Right atrium auricular region (tissue), 2 donors: ENCODE data around the gene CYTL1. TPM values are rescaled to one million over a fixed set of nuclear protein-coding genes. Genes with fewer than 3 reads are reported as not detected.

Experiments
- DNase-seq: peaks from one replicate; pipeline ENCODE4 v3.0.0-alpha.2; 2019; ENCODE audit warnings: low spot score
- H3K27ac ChIP-seq, 2 donors: fragments of 200-600 bp; sonication (generic); 1 replicate in 1 of 2; 2 replicates in 1 of 2; pipeline ENCODE4 v1.5.1; 2016 to 2019
- H3K27me3 ChIP-seq, 2 donors: fragments of 200-600 bp; sonication (generic); one replicate each; pipeline versions ENCODE4 v1.5.1 to v1.6.0; 2017 to 2019
- H3K36me3 ChIP-seq: fragments of 200-600 bp; sonication (generic); one replicate; pipeline ENCODE4 v1.5.1; 2016
- H3K4me1 ChIP-seq, 2 donors: fragments of 200-600 bp; sonication (generic); one replicate each; pipeline versions ENCODE4 v1.5.1 to v1.6.0; 2017 to 2019
- H3K4me3 ChIP-seq, 2 donors: fragments of 200-600 bp; sonication (generic); 1 replicate in 1 of 2; 2 replicates in 1 of 2; pipeline ENCODE4 v1.5.1; 2017 to 2019; ENCODE audit warnings: mild to moderate bottlenecking in 1 of 2, moderate library complexity in 1 of 2
- H3K9me3 ChIP-seq, 2 donors: fragments of 200-600 bp; sonication (generic); one replicate each; pipeline ENCODE4 v1.5.1; 2019
- total RNA-seq, 2 donors: library from RNA; depleted of rRNA; stranded (reverse); fragments of >200 nt; gene quantifications; one replicate each; pipeline ENCODE4 v1.1.0, GENCODE V29; 2016
- TF ChIP-seq, protein P1 (sequence below), 2 donors: fragments of 200-600 bp; sonication (generic); IDR thresholded peaks; one replicate each; pipeline ENCODE4 v1.5.1; 2019; ENCODE audit warnings: antibody characterized with exemption in 2 of 2

CYTL1 gene
- total RNA-seq, 2 donors from 2014 or later: not detected

DNA sequence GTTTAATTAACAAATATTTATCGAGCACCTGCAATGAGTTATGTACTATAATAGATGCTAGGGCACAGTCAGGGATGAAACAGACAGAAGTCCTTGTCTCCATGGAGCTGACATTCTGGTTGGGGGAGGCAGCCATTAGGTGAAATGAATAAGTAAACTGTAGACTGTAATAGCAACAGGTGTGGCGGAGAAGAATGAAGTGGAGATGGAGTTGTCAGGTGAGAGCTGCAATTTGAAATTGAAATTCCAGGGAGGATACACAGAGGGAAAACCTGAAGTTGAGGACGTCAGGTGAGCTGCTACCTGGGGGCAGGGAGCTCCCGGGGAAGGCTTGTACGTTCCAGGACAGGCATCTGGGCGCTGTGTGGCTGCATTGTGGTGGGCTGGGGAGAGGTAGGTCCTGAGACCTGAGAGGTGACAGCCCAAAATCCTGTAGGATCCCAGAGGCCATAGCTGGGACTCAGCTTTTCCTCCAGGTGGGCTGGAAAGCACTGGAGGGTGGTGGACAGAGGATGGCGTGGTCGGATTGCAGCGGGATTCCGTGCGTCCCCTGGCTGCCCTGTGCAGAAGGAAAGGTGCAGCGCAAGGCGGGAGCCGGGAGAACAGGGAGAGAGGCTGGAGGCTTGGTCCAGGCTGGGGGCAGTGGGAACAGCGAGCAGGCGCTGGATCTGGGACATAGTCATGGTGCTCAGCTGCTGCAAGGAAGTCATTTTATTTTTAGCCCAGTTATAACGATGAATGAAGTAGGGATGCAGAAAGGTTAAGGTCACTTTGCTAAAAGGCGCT is 24.8 kb downstream of the CYTL1 start:
- H3K27ac ChIP-seq: no peak overlapping the region

DNA sequence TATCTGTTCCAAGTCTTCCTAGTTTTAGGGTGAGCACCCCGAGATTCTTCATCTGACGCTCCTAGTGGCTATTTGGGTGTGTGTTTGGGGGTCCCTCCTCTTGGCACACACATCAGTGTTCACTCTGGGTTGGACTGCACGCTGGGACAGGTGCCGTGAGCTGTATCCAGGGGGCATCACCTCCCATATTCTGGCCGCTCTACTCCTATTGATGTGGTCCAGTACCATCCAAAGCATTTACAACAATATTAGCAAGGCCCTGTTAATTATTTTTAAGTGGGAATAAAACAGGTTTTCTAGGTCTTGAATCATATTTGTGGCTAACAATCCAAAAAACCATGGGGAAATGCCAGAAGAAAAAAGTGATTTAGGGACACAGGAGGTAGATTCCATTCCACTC is 26.4 kb downstream of the CYTL1 start:
- peaks cover 0 to 23% of the 10 kb centered on the region in 2 donors for H3K4me1 ChIP-seq
- H3K27me3 ChIP-seq: no peaks in the 10 kb centered on the region
- H3K9me3 ChIP-seq: no peaks in the 10 kb centered on the region
- H3K4me3 ChIP-seq: no peak overlapping the region
- no peak overlapping the region for H3K27ac ChIP-seq
- DNase-seq: no peak
- TF ChIP-seq, protein P1, sequence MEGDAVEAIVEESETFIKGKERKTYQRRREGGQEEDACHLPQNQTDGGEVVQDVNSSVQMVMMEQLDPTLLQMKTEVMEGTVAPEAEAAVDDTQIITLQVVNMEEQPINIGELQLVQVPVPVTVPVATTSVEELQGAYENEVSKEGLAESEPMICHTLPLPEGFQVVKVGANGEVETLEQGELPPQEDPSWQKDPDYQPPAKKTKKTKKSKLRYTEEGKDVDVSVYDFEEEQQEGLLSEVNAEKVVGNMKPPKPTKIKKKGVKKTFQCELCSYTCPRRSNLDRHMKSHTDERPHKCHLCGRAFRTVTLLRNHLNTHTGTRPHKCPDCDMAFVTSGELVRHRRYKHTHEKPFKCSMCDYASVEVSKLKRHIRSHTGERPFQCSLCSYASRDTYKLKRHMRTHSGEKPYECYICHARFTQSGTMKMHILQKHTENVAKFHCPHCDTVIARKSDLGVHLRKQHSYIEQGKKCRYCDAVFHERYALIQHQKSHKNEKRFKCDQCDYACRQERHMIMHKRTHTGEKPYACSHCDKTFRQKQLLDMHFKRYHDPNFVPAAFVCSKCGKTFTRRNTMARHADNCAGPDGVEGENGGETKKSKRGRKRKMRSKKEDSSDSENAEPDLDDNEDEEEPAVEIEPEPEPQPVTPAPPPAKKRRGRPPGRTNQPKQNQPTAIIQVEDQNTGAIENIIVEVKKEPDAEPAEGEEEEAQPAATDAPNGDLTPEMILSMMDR (IDR thresholded peaks at IDR 0.05): no peak
- H3K36me3 ChIP-seq: no peaks in the 10 kb centered on the region

More for the DNA sequence above, 24.8 kb downstream of the CYTL1 start:
- no peaks in the 10 kb centered on the region for H3K27me3 ChIP-seq
- DNase-seq: peak; percentile 30
- TF ChIP-seq, protein P1 (IDR thresholded peaks at IDR 0.05): no peak
- H3K36me3 ChIP-seq: no peaks in the 10 kb centered on the region
- H3K4me1 ChIP-seq: peaks cover 0 to 23% of the 10 kb centered on the region in 2 donors
- H3K4me3 ChIP-seq: no peak overlapping the region
- H3K9me3 ChIP-seq: no peaks in the 10 kb centered on the region

DNA sequence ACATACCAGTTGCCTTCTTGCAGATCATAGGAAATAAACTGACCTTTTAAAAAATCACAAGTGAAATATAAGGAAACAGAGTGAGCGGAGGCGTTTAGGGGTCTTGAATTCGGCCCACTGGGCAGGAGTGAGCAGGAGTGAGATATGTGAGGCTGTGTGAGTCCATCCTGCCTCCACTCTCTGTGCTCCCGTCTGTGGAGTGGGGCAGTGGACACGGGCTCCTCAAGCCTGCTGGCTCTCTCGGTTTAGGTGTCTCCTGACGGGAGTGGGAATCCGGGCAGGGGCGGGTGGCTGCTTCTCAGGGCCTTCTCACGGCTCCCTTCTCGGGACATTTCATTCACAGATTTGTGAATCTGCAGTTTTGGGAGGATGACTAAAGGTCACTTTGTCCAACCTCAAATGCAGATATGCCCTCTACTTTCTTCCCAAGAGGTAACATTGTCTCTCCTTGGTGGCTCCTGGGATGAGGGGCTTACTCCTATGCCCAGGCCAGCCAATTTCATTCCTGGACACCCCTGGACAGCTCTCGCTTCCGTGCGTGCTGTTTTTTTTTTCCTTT is 27.6 kb downstream of the CYTL1 start:
- H3K27ac ChIP-seq: peak overlapping the region; percentile 35 to 71
- TF ChIP-seq, protein P1 (IDR thresholded peaks at IDR 0.05): no peak
- H3K27me3 ChIP-seq: no peaks in the 10 kb centered on the region
- no peak for DNase-seq
- H3K9me3 ChIP-seq: no peaks in the 10 kb centered on the region
- H3K4me1 ChIP-seq: peaks cover 0 to 23% of the 10 kb centered on the region in 2 donors
- no peak overlapping the region for H3K4me3 ChIP-seq
- H3K36me3 ChIP-seq: no peaks in the 10 kb centered on the region

DNA sequence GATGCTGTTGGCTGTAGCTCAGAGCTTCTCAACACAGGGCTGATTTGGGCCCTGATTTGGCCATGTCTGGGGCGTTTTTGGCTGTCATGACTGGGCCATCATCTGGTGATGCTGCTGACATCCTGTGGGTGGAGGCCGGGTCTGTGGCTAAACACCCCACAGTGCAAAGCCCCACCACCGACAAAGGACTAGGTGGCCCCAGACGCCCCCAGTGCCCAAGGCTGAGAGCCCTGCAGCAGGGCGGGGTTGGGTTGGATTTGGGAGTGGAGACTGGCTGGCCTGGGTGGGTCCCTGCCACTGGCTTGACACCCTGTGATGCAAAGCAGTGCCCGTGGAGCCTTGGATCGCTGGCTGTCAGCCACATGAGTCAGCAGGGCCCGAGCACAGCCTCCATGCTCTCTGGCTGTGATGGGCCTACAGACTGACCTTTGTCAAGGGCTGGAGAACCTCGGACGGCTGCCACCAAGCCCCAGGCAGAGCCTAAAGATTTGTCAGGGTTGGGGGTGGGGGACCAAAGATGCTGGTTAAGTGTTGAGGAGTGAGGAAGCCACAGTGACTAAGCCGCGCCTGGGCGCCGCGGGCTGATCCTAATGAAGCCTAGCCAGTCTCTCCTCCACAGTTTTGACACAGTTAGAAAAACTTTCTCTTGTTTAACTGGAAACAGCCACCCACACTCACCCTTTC is 28.3 kb downstream of the CYTL1 start:
- peak; percentile 91 for DNase-seq
- Histone ChIP-seq H3K36me3 (no peaks in the 10 kb centered on the region), H3K27ac (peak overlapping the region; percentile 35 to 71), H3K4me1 (peaks cover 0 to 23% of the 10 kb centered on the region in 2 donors), H3K27me3 (no peaks in the 10 kb centered on the region), H3K9me3 (no peaks in the 10 kb centered on the region), H3K4me3 (no peak overlapping the region)
- TF ChIP-seq, protein P1 (IDR thresholded peaks at IDR 0.05): no peak

DNA sequence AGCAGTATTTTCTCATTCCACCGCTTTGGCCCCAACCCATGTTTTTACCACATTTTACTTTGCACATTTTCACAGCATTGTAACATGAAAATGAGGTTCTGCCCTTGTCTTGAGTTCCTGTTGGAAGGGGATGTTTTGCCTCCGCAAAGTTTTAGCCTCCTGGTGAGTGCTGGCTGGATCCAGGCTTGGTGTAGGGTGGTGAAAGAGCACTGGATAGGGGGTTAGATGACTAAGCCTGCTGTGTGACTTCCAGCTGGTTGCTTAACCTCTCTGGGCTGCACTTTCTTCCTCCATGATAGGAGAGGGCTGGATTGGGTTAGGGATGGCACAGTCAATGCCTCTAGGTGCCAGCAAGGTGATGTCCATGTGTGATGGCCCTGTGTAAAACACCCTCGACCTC is 28.9 kb downstream of the CYTL1 start:
- no peak overlapping the region for H3K4me3 ChIP-seq
- H3K9me3 ChIP-seq: no peaks in the 10 kb centered on the region
- TF ChIP-seq, protein P1 (IDR thresholded peaks at IDR 0.05): no peak
- DNase-seq: no peak
- no peaks in the 10 kb centered on the region for H3K36me3 ChIP-seq
- no peaks in the 10 kb centered on the region for H3K27me3 ChIP-seq
- H3K27ac ChIP-seq: peak overlapping the region; percentile 19 to 71
- H3K4me1 ChIP-seq: peaks cover 0 to 22% of the 10 kb centered on the region in 2 donors
